Fibroblast of skin of abdomen (primary cell): ENCODE measurements around the gene CELA2A.
"Not testable (repeated sequence)": the region's sequence is repeated elsewhere in the genome, so short reads cannot be mapped to it uniquely, and the experiment has no call there.

ENCODE experiments used
- DNase-seq: peaks from one replicate; pipeline ENCODE4 v3.0.0-alpha.2; 2013

The CELA2A gene

GRCh38 chr1:15425521-15425920 lies 31.0 kb upstream of the CELA2A start:
- no peak for DNase-seq

- no peak for DNase-seq
Measured at GRCh38 chr1:15425958-15426357, 30.6 kb upstream of the CELA2A start.

GRCh38 chr1:15426492-15427279 lies 29.8 kb upstream of the CELA2A start:
- peak; percentile 28 for DNase-seq

- DNase-seq = no peak
Measured at GRCh38 chr1:15427280-15427666, 29.3 kb upstream of the CELA2A start.

GRCh38 chr1:15428252-15428651 lies 28.3 kb upstream of the CELA2A start:
- DNase-seq = not testable (repeated sequence)

GRCh38 chr1:15428815-15429435 lies 27.6 kb upstream of the CELA2A start:
- DNase-seq = no peak

- DNase-seq = no peak
Measured at GRCh38 chr1:15429701-15430149, 26.8 kb upstream of the CELA2A start.

- DNase-seq = peak; percentile 31
Measured at GRCh38 chr1:15430787-15431570, 25.6 kb upstream of the CELA2A start.

- no peak for DNase-seq
Measured at GRCh38 chr1:15431571-15431948, 25.0 kb upstream of the CELA2A start.

GRCh38 chr1:15432324-15432723 lies 24.2 kb upstream of the CELA2A start:
- no peak for DNase-seq

GRCh38 chr1:15433471-15433870 lies 23.1 kb upstream of the CELA2A start:
- no peak for DNase-seq

GRCh38 chr1:15434739-15435138 lies 21.8 kb upstream of the CELA2A start:
- DNase-seq = peak; percentile 20

GRCh38 chr1:15435239-15436077 lies 21.1 kb upstream of the CELA2A start:
- DNase-seq = no peak

- no peak for DNase-seq
Measured at GRCh38 chr1:15436881-15437442, 19.6 kb upstream of the CELA2A start.

GRCh38 chr1:15439325-15439724 lies 17.2 kb upstream of the CELA2A start:
- DNase-seq = no peak

GRCh38 chr1:15440357-15440756 lies 16.2 kb upstream of the CELA2A start:
- no peak for DNase-seq

- DNase-seq = no peak
Measured at GRCh38 chr1:15441247-15441646, 15.3 kb upstream of the CELA2A start.

- DNase-seq = no peak
Measured at GRCh38 chr1:15442119-15442518, 14.4 kb upstream of the CELA2A start.

GRCh38 chr1:15442759-15443158 lies 13.8 kb upstream of the CELA2A start:
- no peak for DNase-seq

GRCh38 chr1:15443281-15443680 lies 13.3 kb upstream of the CELA2A start:
- no peak for DNase-seq

- no peak for DNase-seq
Measured at GRCh38 chr1:15444468-15445389, 11.8 kb upstream of the CELA2A start.
